Activated naive CD4-positive, alpha-beta T cell (primary cell): ENCODE measurements around the gene FGF18.
"Not testable (repeated sequence)": the region's sequence is repeated elsewhere in the genome, so short reads cannot be mapped to it uniquely, and the experiment has no call there.

Experiments used
- DNase-seq, 4 experiments: peaks; one replicate each; lab custom pipeline; 2025; lab: John Stamatoyannopoulos, UW

The FGF18 gene

GRCh38 chr5:171400169-171400568 is 19.3 kb upstream of the FGF18 start:
- no peak for DNase-seq

GRCh38 chr5:171401167-171401947 is 18.1 kb upstream of the FGF18 start:
- no peak for DNase-seq

- DNase-seq = not testable (repeated sequence)
Measured at GRCh38 chr5:171402751-171403150, 16.7 kb upstream of the FGF18 start.

GRCh38 chr5:171405615-171406014 is 13.8 kb upstream of the FGF18 start:
- no peak for DNase-seq

DNA sequence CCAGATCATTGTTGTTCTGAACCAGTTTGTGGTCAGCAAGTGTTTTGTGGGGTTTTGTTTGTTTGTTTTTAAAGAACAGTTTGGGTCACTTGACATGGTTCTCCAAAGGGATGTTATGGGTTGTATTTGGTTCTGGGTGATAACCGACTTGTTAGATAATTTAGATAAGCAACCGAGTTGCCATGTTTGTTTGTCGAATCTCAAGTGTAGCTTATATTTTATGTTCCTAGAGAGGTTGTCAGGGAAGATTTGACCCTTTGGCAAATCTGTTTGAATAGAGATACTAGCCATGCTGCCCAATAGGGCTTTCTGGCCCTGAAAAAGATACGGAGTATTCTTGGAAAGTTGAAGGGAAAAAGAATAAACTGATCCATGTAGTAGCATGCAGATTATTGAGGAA is 12.2 kb upstream of the FGF18 start:
- DNase-seq = no peak

GRCh38 chr5:171409164-171410136 is 10.0 kb upstream of the FGF18 start:
- no peak for DNase-seq

DNA sequence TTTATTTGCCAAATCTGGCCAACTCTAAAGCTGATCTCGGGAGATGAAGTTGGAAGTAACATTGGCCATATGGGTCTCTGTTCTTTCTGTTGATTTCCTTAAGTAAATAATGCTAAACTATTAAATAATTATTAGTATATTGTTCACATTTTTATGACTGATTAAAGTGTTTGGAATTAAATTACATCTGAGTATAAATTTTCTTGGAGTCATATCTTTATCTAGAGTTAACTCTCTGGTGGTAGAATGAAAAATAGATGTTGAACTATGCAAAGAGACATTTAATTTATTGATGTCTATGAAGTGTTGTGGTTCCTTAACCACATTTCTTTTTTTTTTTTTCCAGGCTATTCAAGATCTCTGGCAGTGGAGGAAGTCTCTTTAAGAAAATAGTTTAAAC is 9.3 kb upstream of the FGF18 start:
- no peak for DNase-seq

DNA sequence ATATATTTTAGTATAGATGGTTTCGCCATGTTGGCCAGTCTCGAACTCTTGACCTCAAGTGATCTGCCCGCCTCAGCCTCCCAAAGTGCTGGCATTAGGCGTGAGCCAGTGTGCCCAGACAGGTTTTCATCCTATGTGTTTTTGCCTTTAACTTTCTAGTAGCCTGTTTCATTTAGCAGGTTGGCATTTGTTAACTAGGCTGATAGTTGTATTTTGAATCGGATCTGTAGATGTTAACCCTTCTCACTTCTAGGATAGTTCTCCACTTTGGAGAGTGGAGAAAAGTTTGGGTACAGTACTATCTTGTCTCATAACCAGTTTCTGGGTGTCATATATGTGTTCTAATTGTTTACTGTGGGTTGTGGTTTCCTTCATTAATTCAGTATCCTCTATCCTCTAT is 7.3 kb upstream of the FGF18 start:
- DNase-seq = no peak

GRCh38 chr5:171413153-171413910 is 6.1 kb upstream of the FGF18 start:
- no peak for DNase-seq

DNA sequence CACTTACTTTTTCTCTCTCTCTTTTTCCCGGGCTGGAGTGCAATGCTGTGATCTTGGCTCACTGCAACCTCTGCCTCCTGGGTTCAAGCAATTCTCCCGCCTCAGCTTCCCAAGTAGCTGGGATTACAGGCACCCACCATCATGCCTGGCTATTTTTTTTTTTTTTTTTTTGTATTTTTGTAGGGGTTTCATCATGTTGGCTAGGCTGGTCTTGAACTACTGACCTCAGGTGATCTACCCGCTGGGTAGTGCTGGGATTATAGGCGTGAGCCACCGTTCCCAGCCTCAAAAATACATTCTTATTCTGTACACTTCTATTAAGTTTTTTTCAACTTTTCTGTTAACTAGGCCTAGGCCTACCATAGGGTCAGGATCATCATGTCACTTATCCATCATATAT is 5.5 kb upstream of the FGF18 start:
- DNase-seq = not testable (repeated sequence)

GRCh38 chr5:171415115-171415730 is 4.2 kb upstream of the FGF18 start:
- DNase-seq = no peak

- no peak for DNase-seq
Measured at GRCh38 chr5:171416160-171417049, 3.0 kb upstream of the FGF18 start.

GRCh38 chr5:171418316-171418981 is 998 bp upstream of the FGF18 start:
- DNase-seq = peak in 2 of 4 experiments; percentile 4 to 29

DNA sequence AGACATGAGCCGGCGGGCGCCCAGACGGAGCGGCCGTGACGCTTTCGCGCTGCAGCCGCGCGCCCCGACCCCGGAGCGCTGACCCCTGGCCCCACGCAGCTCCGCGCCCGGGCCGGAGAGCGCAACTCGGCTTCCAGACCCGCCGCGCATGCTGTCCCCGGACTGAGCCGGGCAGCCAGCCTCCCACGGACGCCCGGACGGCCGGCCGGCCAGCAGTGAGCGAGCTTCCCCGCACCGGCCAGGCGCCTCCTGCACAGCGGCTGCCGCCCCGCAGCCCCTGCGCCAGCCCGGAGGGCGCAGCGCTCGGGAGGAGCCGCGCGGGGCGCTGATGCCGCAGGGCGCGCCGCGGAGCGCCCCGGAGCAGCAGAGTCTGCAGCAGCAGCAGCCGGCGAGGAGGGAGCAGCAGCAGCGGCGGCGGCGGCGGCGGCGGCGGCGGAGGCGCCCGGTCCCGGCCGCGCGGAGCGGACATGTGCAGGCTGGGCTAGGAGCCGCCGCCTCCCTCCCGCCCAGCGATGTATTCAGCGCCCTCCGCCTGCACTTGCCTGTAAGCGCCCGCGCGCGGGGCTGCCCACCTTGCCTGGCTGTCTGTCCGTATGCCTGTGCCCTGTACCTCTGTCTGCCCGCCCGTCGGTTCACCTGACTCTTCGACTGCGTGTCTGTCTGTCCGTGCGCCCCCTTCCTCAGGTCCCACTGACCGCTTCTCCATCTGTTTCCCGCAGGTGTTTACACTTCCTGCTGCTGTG is 412 bp downstream of the FGF18 start:
- no peak for DNase-seq

DNA sequence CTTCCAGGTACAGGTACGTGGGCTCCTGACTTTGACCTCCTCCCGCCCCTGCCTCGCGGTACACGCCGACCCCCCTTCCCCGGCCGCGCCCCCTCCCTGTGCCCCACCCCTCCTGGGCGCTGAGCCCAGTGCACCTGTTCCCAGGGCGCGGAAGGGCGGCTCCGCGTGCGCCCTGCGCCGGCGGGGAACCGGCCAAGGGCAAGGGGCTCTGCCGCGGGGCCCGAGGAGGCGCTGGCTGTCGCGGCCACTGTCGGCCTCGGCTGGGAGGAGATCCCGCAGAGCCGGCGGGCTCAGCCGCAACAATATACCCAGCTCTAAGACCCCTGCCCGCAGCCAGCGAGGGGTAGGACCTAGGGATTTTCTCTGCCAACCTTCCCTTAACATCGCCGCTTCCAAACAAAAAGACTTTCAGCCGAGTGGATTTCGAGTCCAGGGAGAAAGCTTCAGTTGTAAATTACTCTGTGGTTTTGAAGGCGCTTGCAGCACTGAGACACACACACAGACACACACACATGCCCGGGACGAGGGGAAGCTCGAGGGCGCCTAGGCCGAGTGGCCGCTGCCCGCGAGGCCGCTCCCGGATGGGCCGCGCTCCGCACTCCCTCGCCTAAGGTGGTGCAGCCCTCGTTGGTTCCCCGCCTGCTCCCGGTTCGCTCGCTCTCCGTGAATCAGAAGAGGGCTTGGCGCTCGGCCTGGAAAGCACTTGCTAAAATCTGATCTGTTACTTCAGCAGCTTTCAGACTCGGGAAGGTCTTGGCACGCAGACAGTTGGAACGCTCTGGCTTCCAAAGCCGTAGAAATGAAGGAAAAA is 1.2 kb downstream of the FGF18 start:
- no peak for DNase-seq

DNA sequence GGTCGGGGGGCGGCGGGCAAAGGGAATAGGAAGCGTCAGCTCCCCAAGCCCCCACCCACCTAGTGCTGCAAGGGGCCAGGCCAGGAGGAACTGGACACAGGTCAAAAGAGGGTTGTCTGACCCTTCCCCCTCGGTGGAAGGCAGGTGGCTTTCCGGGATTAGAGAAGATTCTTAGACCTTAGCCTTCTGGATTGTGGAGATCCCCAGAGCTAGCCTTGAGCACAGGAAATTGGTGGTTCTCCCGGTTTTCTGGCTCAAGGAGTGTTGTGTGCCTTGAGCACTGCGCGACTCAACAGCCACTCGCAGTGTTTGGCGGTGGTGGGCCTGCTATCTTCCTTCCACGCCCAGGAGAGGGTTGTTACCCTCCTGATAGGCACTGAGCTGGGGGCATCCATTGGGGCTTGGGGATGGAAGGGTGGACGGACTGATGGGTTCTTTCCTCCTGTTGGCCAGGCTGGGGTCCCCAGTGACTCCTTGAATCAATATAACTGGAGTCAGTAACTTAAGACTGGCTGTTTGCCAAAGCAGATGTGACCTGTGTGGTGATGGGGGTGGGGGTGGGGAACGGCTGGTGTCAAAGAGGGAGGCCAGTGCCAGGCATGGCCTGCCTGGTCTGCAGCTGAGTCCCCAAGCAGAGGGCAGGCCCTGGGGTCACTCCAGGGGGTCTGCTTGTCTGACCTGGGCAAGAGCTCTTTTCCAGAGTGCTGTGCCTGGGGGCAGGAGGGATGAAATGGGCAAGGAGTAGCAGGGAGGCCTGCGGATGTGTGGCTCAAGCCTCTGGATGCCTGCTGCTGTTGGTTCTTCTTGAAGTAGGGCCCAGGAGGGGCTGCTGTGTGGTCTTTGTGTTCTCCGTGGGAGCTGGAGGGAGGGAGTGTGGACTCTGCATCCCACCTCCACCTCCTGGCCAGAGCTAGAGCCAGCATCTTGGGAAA is 2.1 kb downstream of the FGF18 start:
- DNase-seq = no peak

- no peak for DNase-seq
Measured at GRCh38 chr5:171422495-171422894, 3.0 kb downstream of the FGF18 start.
